Measurements from ENCODE around the gene SLC36A1. TPM values are rescaled to one million over a fixed set of nuclear protein-coding genes. Genes with fewer than 3 reads are reported as not detected.

Gene SLC36A1
- total RNA-seq, 1 donor, result 10.4 TPM

DNA sequence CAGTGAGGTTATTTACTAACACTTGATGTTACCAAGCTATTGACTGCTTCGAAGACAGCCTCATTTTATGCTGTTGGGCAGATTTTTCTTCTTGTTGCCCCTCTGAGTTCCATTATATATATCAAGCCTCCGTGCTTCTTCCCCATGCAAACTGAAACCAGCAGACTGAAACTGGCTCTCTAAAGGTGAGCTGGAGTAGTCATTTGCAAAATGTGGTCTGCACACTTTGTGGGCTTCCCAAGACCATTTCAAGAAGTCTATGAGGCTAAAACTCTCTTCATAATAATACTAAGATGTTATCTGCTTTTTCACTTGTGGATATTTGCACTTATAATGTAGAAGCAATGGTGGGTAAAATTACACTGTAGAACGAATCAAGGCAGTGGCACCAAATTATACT, 13.9 kb downstream of the SLC36A1 start:
- DNase-seq (ENCODE audit: low read depth), result no peak
- TF ChIP-seq CTCF (IDR thresholded peaks at IDR 0.05; ENCODE audit: insufficient read depth, low read depth, low read length), result no peak
- no peak overlapping the region for H3K4me3 ChIP-seq (ENCODE audit: low read depth, low read length)

DNA sequence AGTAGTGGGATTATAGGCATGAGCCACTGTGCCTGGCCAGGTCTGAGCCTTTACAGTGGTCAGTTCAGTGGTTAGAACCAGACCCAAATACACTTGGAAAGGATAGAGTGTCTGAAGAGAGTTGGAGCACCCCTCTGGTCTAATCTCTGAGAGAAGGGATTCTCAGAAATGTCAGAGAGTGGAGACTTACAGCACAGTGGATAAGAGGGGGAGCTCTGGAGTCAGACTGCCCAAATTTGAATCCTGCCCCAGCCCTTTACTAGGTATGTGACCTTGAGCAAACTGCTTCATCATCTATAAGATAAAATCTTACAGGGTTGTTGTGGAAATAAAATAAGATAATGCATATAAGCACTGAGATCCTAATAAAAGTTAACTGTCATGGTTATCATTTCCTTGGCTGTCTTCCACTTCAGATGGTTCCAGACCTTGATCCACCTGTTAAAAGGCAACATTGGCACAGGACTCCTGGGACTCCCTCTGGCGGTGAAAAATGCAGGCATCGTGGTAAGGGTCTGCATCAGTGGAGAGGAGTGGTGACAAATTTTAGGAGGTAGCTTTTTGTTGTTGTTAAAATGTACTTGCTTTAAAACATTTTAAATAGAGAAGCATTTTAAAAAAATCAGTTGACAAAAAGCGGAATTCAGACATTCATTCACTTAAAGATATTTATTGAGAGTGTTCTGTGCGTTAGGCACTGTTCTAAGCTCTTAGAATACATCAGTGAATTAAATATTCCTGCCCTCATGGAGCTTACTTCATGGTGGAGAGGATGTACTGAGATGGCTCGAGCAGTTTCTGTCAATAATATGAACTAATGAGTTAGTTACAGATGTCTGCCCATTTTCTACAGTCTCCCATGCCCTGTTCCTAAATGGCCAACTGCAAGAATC, 16.0 kb downstream of the SLC36A1 start:
- no peak for DNase-seq (ENCODE audit: low read depth)
- H3K4me3 ChIP-seq (ENCODE audit: low read depth, low read length), result no peak overlapping the region
- TF ChIP-seq CTCF (IDR thresholded peaks at IDR 0.05; ENCODE audit: insufficient read depth, low read depth, low read length), result peak; percentile 40

DNA sequence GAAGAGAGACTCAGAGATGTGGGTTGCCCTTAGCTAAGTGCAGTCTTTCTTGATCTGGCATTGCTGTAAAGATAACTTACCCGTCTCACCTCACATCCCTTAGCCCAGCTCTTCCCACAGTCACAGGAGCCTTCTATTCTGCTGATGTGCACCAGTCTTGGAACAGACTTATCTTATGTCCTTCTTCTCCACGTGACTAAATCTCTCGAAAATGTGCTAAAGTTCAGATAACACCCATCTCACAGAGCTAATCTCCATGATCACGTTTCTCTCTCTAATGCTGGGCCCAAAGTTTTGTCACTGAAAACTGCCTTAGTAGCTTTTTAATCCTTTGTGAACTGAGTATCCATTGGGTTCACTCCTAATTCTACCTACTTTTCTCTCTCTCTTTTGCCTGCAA, 16.7 kb downstream of the SLC36A1 start:
- no peak for TF ChIP-seq CTCF (IDR thresholded peaks at IDR 0.05; ENCODE audit: insufficient read depth, low read depth, low read length)
- no peak for DNase-seq (ENCODE audit: low read depth)
- no peak overlapping the region for H3K4me3 ChIP-seq (ENCODE audit: low read depth, low read length)

DNA sequence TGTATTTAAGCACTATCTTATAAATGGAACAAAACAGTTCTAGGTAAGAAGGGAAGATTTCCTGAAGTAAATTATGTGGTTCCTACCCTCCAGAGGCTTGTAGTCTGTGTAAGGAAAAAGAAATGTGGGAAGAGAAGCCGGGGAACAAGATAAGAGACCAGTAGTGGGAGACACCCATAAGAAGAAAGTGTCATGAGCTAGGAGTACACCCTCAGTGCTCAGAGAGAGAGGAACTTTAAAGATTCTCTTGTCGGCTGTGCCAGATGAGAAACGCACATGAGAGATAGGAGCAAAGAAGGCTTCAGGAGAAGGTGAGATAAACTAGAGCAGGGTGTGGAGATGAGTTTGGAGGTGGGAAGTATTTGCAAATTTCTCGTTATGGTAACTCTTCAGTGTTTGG, 18.1 kb downstream of the SLC36A1 start:
- TF ChIP-seq CTCF (IDR thresholded peaks at IDR 0.05; ENCODE audit: insufficient read depth, low read depth, low read length), result no peak

GRCh38 chr5:151467576-151467975, 20.2 kb downstream of the SLC36A1 start:
- DNase-seq (ENCODE audit: low read depth), result no peak
- TF ChIP-seq CTCF (IDR thresholded peaks at IDR 0.05; ENCODE audit: insufficient read depth, low read depth, low read length), result no peak
- H3K4me3 ChIP-seq (ENCODE audit: low read depth, low read length), result no peak overlapping the region

More for the DNA sequence above, 18.1 kb downstream of the SLC36A1 start:
- DNase-seq (ENCODE audit: low read depth), result no peak
- H3K4me3 ChIP-seq (ENCODE audit: low read depth, low read length), result no peak overlapping the region

DNA sequence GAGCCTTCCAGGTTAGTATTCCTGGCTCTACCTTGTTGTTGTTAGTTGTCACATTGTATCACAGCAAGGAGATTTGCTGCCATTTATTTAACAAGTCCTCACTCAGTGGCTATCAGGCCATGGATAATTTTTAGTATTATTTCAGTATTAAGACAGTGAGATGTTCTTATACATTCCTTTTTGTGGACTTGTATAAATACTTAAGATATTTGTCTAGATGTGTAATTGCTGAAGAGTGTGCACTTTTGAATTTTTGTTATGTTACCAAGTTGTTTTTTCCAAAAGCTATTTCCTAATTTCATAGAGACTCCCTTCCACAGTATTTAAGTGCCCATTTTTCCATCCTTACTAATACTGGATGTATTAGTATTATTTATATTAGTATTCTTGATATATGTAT, 22.0 kb downstream of the SLC36A1 start:
- no peak for DNase-seq (ENCODE audit: low read depth)
- no peak overlapping the region for H3K4me3 ChIP-seq (ENCODE audit: low read depth, low read length)
- TF ChIP-seq CTCF (IDR thresholded peaks at IDR 0.05; ENCODE audit: insufficient read depth, low read depth, low read length), result no peak
